HG03175 (cell line): Measurements from ENCODE around the gene PI4KA.
A peak's percentile ranks its signal among the peaks of the same experiment; 100 is the strongest.
"Not testable (repeated sequence)": the region's sequence is repeated elsewhere in the genome, so short reads cannot be mapped to it uniquely, and the experiment has no call there.

Experiments used
- ATAC-seq: cut with Tn5 transposase; IDR thresholded peaks from one replicate; pipeline ENCODE4 v1.9.1; 2021; ENCODE audit warnings: mild to moderate bottlenecking, moderate library complexity; ENCODE audit not compliant: unreplicated experiment

Gene PI4KA

GRCh38 chr22:20752104-20752741 is 106.4 kb downstream of the PI4KA start:
- ATAC-seq: no peak

- no peak for ATAC-seq
Measured at GRCh38 chr22:20751185-20751851, 107.3 kb downstream of the PI4KA start.

GRCh38 chr22:20750461-20751184 is 108.0 kb downstream of the PI4KA start:
- ATAC-seq: peak; percentile 50

- ATAC-seq: no peak
Measured at GRCh38 chr22:20749453-20749852, 109.2 kb downstream of the PI4KA start.

- peak; percentile 73 for ATAC-seq
Measured at GRCh38 chr22:20748731-20749428, 109.7 kb downstream of the PI4KA start.

GRCh38 chr22:20748082-20748481 is 110.5 kb downstream of the PI4KA start:
- ATAC-seq: no peak

- ATAC-seq: no peak
Measured at GRCh38 chr22:20747223-20747622, 111.4 kb downstream of the PI4KA start.

GRCh38 chr22:20746431-20747189 is 112.0 kb downstream of the PI4KA start:
- ATAC-seq: no peak

- no peak for ATAC-seq
Measured at GRCh38 chr22:20745119-20745518, 113.5 kb downstream of the PI4KA start.

GRCh38 chr22:20744456-20744855 is 114.2 kb downstream of the PI4KA start:
- no peak for ATAC-seq

- no peak for ATAC-seq
Measured at GRCh38 chr22:20742764-20743163, 115.8 kb downstream of the PI4KA start.

GRCh38 chr22:20741634-20742581 is 116.7 kb downstream of the PI4KA start:
- no peak for ATAC-seq

GRCh38 chr22:20741008-20741633 is 117.5 kb downstream of the PI4KA start:
- no peak for ATAC-seq

- ATAC-seq: no peak
Measured at GRCh38 chr22:20740222-20740951, 118.2 kb downstream of the PI4KA start.

GRCh38 chr22:20738394-20739089 is 120.1 kb downstream of the PI4KA start:
- ATAC-seq: no peak

GRCh38 chr22:20736891-20737290 is 121.7 kb downstream of the PI4KA start:
- ATAC-seq: not testable (repeated sequence)

GRCh38 chr22:20735356-20736162 is 123.1 kb downstream of the PI4KA start:
- ATAC-seq: not testable (repeated sequence)
